T1000 (cell line): ENCODE results near the gene TBX20.
"Not testable (repeated sequence)": the region's sequence is repeated elsewhere in the genome, so short reads cannot be mapped to it uniquely, and the experiment has no call there.

ENCODE experiments used
- DNase-seq: peaks from one replicate; lab custom pipeline; 2025; ENCODE audit warnings: mixed read lengths; lab: John Stamatoyannopoulos, UW

The TBX20 gene

DNA sequence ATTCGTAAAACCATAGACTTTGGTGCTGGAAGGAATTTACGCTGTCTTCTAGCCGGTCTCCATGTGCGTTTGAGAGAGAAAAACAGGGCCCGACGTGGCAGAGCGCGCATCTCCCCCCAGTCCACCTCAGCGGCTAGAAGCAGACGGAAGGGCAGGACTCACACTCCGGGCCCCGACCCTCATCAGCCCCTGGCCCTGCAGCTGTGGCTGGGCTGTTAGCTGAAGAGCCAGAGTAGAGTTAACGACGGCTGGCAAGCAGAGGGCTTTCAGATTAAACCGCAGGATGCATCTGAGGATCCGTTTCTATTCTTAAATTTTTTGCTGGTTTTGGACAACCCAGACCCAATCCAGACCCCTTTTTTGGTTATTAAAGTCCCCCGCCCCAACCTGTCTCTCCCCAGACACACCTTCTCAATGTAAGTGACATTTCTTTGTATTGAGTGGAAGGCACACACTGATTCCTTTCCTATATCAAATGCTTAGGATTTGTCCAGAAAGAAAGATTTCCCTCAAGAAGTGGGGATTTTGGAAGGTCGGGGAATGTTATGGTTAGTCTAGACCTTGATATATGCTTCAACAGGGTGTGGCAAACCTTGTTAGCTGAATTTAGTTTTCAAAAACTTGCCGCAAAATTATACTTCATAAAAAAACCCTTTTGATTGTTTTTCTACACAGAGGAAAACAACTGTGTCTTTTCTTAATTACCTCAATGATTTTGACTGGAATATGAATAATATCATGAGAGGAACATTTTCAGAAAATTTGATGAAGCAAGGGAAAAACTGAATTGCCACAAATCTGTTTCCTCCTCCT lies 1.7 kb upstream of the TBX20 start:
- no peak for DNase-seq

DNA sequence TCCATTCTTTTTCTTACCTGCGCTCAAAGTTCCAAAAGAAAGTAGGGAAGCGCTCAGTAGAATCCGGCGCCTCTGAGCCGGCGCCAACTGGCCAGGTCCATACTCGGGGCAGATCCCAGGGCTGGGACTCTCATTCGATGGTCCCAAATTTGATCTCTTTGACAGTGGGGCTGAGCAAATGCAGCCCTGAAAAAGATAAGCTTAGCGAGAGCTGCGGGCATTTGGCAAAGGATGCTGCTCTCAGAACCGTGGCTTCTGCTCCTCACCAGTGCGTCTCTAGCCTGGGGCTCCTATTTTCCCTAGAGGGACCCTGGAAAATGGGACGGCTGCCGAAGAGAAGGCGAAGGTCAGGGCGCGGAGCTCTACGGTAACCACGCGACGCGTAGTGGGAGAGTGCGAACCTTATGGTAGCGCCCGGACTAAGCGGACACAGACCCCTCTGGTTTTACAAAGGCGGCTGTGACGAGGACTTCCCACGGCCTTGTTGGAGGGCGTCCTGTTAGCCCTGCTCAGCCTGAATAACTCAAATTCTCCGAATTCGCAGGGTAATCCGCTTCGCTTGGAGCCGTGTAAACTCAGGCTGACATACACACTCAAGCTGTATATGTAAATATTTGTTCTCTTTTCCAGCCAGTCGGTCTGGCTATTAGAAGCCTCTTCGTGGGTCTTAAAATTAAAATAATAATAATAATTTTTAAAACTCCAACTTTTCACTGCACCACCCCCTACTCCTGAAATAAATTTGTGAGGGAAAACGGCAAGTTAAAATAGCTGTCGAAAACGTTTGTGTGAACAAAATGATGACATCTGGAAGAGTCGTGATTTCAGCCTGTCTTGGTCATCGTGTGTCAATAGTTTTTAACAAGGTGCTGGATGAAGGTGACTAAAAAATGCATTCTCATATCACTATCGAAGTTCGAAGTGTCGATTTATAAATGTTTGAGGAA lies 869 bp upstream of the TBX20 start:
- DNase-seq = no peak

GRCh38 chr7:35253460-35253709 lies 515 bp downstream of the TBX20 start:
- no peak for DNase-seq

GRCh38 chr7:35252612-35253459 lies 1.1 kb downstream of the TBX20 start:
- no peak for DNase-seq

DNA sequence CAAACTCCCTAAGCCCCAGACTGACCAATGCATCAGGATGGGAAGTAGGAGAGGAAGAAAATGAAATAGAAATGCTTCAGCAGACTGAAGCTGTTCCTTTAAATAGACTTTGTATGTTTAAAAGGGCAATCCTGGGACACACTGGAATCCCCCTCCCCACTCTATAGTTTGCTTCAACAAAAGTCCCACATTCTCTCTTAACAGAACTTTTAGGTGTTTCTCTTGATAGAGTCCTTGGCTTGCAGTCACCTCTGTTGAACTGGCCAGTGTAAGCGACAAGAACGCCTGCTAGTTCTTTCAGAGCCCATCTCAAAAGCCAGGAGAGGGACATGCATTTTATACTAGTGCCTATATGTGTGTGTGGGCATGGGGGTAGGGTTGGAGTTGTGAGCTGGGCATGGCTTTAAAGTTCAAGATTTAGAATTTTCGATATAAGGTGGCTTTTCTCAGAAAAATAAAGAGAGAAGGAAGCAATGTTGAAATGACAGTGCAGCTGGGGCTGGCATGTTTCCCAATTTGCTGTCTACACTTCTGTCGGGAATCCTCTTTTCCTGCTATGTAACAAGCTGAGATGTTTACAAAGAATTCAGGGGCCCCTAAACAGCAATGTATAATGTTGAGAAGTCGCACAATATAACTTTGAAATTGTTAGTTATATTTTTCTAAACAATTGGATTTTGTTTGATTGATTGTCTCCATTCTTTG lies 2.1 kb downstream of the TBX20 start:
- DNase-seq = no peak

- DNase-seq = no peak
These were observed 3.0 kb downstream of the TBX20 start for GRCh38 chr7:35250941-35251340.

DNA sequence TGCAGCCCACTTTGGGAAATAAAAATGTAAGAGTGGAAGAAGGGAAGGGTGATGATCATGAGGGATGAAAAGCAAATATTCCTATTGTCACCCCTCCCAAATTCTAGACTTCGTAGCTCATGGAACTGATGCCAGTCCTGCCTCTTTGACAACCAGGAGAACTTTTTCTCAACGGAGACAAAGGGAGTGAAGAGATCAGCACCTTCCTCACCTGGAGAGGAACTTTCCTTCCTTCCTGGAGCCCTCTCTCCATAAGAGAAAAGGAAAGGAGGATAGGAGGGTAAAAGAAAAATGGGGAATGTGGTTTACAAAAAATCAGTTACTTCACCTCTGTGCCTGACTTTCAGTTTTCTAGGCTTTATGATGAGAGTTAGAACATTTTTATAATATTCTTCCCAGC lies 3.4 kb downstream of the TBX20 start:
- DNase-seq = no peak

GRCh38 chr7:35249537-35249907 lies 4.4 kb downstream of the TBX20 start:
- no peak for DNase-seq

- DNase-seq = no peak
These were observed 5.0 kb downstream of the TBX20 start for GRCh38 chr7:35248576-35249536.

DNA sequence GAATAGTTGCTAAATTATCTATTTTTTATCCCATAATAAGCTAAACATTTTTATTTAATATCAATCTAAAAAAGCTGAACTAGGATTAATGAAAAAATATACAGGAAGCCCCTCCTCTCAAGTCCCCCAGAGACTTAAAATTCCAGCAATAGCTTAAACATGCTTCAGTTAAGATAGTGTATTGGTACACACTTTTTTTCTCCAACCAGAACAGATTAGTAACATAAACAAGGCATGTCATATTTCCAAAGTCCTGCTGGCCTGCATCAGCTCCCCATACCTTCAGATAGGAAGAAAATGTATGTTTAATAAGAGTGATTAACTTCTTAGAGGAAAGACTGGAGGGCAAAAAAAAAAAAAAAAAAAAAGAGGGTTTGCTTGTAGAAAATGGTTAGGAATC lies 7.1 kb downstream of the TBX20 start:
- no peak for DNase-seq

GRCh38 chr7:35241884-35242283 lies 12.0 kb downstream of the TBX20 start:
- DNase-seq = no peak

DNA sequence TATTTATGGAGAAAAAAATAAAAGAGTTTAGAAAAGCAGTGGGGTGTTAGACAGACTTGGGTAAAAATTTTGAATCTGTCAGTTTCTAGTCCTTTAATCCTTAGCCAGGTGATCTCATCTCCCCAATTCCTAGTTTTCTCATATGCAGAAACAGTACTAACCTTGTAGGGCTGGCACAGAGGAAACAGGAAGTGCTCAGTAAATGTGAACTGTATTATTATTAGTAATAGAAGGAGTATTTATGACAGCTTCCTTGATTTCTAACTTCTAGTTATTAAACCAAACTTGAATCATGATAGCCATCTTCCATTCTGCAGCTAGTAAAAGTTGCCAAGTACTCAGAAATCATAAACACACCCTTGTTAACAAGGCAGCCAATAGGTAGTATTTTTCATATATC lies 12.5 kb downstream of the TBX20 start:
- no peak for DNase-seq

- DNase-seq = not testable (repeated sequence)
These were observed 12.9 kb downstream of the TBX20 start for GRCh38 chr7:35241008-35241407.

- not testable (repeated sequence) for DNase-seq
These were observed 15.4 kb downstream of the TBX20 start for GRCh38 chr7:35238456-35238855.

DNA sequence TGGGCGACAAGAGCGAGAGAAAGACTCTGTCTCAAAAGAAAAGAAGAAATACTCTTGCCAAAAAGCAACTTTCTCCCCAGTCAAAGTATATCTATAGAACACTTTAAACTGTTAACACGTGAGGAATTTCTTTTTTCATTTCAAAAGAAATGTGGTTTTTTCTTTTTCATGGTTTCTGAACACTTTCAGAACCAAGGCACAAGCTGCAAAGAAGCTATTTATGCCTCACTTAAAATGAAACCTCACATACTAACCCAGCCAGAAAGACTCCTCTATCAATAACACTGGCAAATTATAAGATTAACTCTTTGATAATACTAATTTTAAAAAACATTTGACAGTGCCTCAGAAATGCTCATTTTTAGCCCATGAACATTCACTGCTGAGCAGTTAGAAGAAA lies 20.9 kb downstream of the TBX20 start:
- DNase-seq = no peak

- DNase-seq = not testable (repeated sequence)
These were observed 22.7 kb downstream of the TBX20 start for GRCh38 chr7:35231221-35231620.

- DNase-seq = not testable (repeated sequence)
These were observed 24.7 kb downstream of the TBX20 start for GRCh38 chr7:35229116-35229780.

DNA sequence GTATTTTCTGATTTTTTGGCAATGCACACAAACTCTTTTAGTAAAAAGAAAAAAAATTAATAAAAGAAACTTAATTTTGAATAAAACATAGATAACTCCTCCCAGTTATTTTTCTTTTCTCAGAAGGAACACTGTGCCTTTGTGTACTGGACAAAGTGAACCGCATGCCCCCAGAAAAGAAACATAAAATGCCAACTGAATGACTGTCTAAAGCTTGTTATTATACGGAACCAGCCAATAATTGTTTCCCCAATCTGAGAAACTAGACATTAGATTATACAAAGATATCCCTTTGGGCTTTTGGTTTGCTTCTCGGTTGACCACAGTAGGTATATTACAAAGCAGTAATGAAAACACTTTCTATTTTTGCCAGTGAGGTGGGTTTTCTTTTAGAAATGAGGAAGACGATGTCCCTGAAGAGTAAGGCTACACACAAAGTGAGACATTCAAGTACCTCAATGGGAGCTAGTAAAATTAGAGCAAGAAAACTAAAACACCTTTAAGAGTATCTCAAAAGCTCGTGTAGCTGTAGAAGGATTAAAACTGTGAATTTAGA lies 25.3 kb downstream of the TBX20 start:
- not testable (repeated sequence) for DNase-seq

- DNase-seq = not testable (repeated sequence)
These were observed 26.5 kb downstream of the TBX20 start for GRCh38 chr7:35227438-35227837.

- DNase-seq = not testable (repeated sequence)
These were observed 31.5 kb downstream of the TBX20 start for GRCh38 chr7:35222445-35222844.
